ENCODE results near the gene USH1C.

GRCh38 chr11:17535488-17535887 lies 8.7 kb downstream of the USH1C start:
- no peak for TF ChIP-seq CTCF (IDR thresholded peaks at IDR 0.05)
- TF ChIP-seq POLR2A (IDR thresholded peaks at IDR 0.05), result no peak

All from testis (tissue), 2 donors.